ENCODE results near the gene DERL2. TPM values are rescaled to one million over a fixed set of nuclear protein-coding genes. Genes with fewer than 3 reads are reported as not detected.
A peak's percentile ranks its signal among the peaks of the same experiment; 100 is the strongest.
"Not testable (repeated sequence)": the region's sequence is repeated elsewhere in the genome, so short reads cannot be mapped to it uniquely, and the experiment has no call there.

Gene DERL2
- polyA plus RNA-seq, 1 donor (not counting 4 experiments of a cell fraction or from before 2014, with no cell fraction given) = 83.6 TPM

DNA sequence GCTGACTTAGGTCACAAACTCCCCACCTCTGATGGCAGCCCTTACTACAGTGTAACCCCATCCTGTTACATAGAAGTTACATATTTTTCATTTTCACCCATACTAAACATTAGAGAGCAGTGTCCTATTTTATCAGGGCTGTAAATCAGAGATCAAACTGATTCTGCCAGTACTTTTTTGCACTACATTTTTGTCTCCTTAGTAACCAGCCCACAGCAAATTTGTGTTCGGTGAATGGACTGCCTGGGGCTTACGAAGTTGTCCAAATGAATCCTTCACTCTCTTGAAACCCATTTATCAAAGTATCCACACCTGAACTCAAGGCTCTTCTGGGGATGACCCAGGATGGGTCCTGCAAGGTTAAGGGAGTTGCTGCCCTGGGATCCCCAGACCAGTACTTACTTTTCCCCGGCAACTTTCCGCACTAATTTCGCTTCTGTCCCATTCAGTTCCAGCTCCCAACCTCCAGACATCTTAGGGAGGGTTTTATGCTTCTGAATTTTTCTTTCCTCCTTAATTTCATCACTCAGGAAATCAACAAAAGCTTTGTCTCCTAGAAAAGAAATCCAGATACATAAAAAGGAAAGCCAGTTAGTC is 48.2 kb downstream of the DERL2 start:
- dilution Hi-C loops (cut with MboI; ENCODE audit: extremely low pct_ligation_motif_present, low sequenced_read_pairs) = no loop called here
- Histone ChIP-seq H3K4me3 (ENCODE audit: control insufficient read depth in 2 of 3, extremely low read depth in 1 of 3, insufficient read depth in 2 of 3, low read depth in 1 of 3, low read length in 3 of 3) (peak overlapping the region; percentile 79 to 94 (median 90)), H3K36me3 (ENCODE audit: control insufficient read depth in 2 of 2, extremely low read depth in 1 of 2, insufficient read depth in 2 of 2, low read length in 2 of 2) (peaks cover 25 to 53% of the 10 kb centered on the region in 2 experiments), H3K9me1 (ENCODE audit: control insufficient read depth, extremely low read depth, insufficient read depth, low read length) (peaks cover 10% of the 10 kb centered on the region), H3K9me3 (ENCODE audit: control insufficient read depth, low read depth, low read length) (no peaks in the 10 kb centered on the region), H3K27me3 (ENCODE audit: control insufficient read depth, extremely low read depth, insufficient read depth, low read length) (no peaks in the 10 kb centered on the region), H3K4me1 (ENCODE audit: control insufficient read depth, extremely low read depth, insufficient read depth, low read length) (peaks cover 42% of the 10 kb centered on the region), H3K79me2 (ENCODE audit: control insufficient read depth, insufficient read depth, low read length) (peaks cover 54% of the 10 kb centered on the region), H3K9ac (ENCODE audit: control insufficient read depth, extremely low read depth, insufficient read depth, low read length) (peak overlapping the region; percentile 92), H2AFZ (ENCODE audit: control insufficient read depth, low read length) (no peak overlapping the region), H3K27ac (ENCODE audit: control insufficient read depth, insufficient read depth, low read length) (peak overlapping the region; percentile 79), H4K20me1 (ENCODE audit: control insufficient read depth, extremely low read depth, insufficient read depth, low read length) (peaks cover 13% of the 10 kb centered on the region), H3K4me2 (ENCODE audit: control insufficient read depth, extremely low read depth, insufficient read depth, low read depth, low read length) (peak overlapping the region; percentile 98)
- DNase-seq (ENCODE audit: low read depth, low spot score) (no peak), FAIRE-seq (peak; percentile 63)
- TF ChIP-seq EZH2 (IDR thresholded peaks at IDR 0.05; ENCODE audit: low read length) = no peak
- TF ChIP-seq, protein P1, sequence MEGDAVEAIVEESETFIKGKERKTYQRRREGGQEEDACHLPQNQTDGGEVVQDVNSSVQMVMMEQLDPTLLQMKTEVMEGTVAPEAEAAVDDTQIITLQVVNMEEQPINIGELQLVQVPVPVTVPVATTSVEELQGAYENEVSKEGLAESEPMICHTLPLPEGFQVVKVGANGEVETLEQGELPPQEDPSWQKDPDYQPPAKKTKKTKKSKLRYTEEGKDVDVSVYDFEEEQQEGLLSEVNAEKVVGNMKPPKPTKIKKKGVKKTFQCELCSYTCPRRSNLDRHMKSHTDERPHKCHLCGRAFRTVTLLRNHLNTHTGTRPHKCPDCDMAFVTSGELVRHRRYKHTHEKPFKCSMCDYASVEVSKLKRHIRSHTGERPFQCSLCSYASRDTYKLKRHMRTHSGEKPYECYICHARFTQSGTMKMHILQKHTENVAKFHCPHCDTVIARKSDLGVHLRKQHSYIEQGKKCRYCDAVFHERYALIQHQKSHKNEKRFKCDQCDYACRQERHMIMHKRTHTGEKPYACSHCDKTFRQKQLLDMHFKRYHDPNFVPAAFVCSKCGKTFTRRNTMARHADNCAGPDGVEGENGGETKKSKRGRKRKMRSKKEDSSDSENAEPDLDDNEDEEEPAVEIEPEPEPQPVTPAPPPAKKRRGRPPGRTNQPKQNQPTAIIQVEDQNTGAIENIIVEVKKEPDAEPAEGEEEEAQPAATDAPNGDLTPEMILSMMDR (optimal IDR thresholded peaks at IDR 0.05 in 1 of 3, IDR thresholded peaks at IDR 0.05 in 1 of 3, conservative IDR thresholded peaks at IDR 0.05 in 1 of 3; ENCODE audit: extremely low read depth in 1 of 3, insufficient read depth in 2 of 3, low read length in 3 of 3) = no peak

DNA sequence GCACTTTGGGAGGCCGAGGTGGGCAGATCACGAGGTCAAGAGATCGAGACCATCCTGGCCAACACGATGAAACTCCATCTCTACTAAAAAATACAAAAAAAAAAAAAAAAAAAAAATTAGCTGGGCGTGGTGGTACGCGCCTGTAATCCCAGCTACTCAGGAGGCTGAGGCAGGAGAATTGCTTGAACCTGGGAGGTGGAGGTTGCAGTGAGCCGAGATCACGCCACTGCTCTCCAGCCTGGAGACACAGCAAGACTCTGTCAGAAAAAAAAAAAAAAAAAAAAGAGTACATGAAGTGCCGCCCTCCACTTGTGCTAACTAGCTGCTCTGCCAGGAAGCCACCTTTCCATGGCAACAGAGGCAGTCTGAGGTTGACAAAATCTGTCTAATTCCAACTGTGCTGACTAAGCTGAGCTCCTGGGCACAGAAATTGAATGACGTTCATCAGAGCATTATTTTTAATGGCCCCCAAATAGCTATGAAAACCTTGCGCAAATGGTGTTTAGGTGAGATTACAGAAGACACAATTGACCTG is 50.1 kb downstream of the DERL2 start:
- H2AFZ ChIP-seq (ENCODE audit: control insufficient read depth, low read length); FAIRE-seq; H3K27me3 ChIP-seq (ENCODE audit: control insufficient read depth, extremely low read depth, insufficient read depth, low read length); DNase-seq (ENCODE audit: low read depth, low spot score); dilution Hi-C loops (cut with MboI; ENCODE audit: extremely low pct_ligation_motif_present, low sequenced_read_pairs); H3K9me3 ChIP-seq (ENCODE audit: control insufficient read depth, low read depth, low read length); H3K9ac ChIP-seq (ENCODE audit: control insufficient read depth, extremely low read depth, insufficient read depth, low read length); H3K4me3 ChIP-seq (ENCODE audit: control insufficient read depth in 2 of 3, extremely low read depth in 1 of 3, insufficient read depth in 2 of 3, low read depth in 1 of 3, low read length in 3 of 3): not testable (repeated sequence)
- peak overlapping the region; percentile 24 for H3K4me2 ChIP-seq (ENCODE audit: control insufficient read depth, extremely low read depth, insufficient read depth, low read depth, low read length)
- peak overlapping the region; percentile 1 for H3K27ac ChIP-seq (ENCODE audit: control insufficient read depth, insufficient read depth, low read length)
- H3K4me1 ChIP-seq (ENCODE audit: control insufficient read depth, extremely low read depth, insufficient read depth, low read length) = peaks cover 60% of the 10 kb centered on the region
- peaks cover 12% of the 10 kb centered on the region for H3K9me1 ChIP-seq (ENCODE audit: control insufficient read depth, extremely low read depth, insufficient read depth, low read length)
- H4K20me1 ChIP-seq (ENCODE audit: control insufficient read depth, extremely low read depth, insufficient read depth, low read length) = peaks cover 13% of the 10 kb centered on the region
- peaks cover 24 to 66% of the 10 kb centered on the region in 2 experiments for H3K36me3 ChIP-seq (ENCODE audit: control insufficient read depth in 2 of 2, extremely low read depth in 1 of 2, insufficient read depth in 2 of 2, low read length in 2 of 2)
- peaks cover 53% of the 10 kb centered on the region for H3K79me2 ChIP-seq (ENCODE audit: control insufficient read depth, insufficient read depth, low read length)

Data from keratinocyte (primary cell).